ENCODE results near the gene STX18.

Gene STX18

DNA sequence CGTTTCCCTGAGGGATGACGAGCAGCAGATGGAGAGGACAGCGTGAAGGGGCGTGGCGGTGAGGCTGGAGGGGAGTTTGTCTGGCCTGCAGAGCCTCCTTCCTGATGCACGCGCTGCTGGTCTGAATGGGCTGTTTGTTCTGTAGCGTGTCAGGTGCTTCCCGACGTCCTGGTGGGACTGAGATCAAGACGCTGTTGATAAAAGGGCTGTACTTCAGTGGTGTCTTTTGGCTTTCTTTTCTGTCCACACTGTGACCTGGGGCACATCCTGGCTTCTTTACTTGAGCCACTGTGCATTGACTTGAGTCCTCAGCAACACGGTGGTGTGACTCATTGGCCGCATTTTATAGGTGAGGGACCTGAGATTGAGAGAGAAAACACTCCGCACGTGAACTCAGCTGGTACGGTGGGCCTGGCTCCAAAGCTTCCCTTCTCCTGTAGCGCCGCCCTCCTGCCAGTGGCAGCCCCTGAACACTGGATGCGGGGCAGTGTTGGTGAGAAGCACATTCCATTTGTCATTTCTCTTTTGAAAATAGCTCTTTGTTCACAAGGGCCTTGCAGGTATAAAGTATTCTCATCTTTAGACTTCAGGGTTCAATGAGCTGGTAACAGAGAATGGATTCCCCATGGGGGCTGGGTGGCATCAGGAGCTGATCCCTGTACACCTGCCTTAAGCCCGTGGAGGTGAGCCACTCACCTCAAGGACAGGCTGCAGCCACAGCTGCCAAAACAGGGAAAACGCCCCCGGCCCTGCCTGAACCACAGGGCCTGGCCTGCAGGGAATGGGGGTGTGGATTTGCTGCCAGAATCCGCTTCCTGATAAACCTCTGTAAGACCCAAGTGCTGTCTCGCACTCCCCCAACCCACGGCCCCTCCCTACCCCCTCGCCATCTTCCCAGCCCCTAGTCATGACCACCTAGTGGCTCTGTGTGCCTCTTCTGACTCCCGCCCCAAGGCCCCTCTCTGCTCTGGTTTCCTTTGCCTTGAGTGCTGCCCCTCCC is 125.7 kb downstream of the STX18 start:
- H3K27ac ChIP-seq: no peak overlapping the region
- TF ChIP-seq, protein P1, sequence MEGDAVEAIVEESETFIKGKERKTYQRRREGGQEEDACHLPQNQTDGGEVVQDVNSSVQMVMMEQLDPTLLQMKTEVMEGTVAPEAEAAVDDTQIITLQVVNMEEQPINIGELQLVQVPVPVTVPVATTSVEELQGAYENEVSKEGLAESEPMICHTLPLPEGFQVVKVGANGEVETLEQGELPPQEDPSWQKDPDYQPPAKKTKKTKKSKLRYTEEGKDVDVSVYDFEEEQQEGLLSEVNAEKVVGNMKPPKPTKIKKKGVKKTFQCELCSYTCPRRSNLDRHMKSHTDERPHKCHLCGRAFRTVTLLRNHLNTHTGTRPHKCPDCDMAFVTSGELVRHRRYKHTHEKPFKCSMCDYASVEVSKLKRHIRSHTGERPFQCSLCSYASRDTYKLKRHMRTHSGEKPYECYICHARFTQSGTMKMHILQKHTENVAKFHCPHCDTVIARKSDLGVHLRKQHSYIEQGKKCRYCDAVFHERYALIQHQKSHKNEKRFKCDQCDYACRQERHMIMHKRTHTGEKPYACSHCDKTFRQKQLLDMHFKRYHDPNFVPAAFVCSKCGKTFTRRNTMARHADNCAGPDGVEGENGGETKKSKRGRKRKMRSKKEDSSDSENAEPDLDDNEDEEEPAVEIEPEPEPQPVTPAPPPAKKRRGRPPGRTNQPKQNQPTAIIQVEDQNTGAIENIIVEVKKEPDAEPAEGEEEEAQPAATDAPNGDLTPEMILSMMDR (IDR thresholded peaks at IDR 0.05; ENCODE audit: low read depth, low read length, missing control alignments): no peak
- H3K27me3 ChIP-seq (replicated peaks): no peaks in the 10 kb centered on the region
- H3K4me3 ChIP-seq (ENCODE audit: low read depth, low read length): no peak overlapping the region
- in situ Hi-C loops (cut with HindIII; ENCODE audit: low pct_ligation_motif_present, low sequenced_read_pairs): no loop called here
- peaks cover 17% of the 10 kb centered on the region for H3K36me3 ChIP-seq (replicated peaks)
- DNase-seq: no peak

DNA sequence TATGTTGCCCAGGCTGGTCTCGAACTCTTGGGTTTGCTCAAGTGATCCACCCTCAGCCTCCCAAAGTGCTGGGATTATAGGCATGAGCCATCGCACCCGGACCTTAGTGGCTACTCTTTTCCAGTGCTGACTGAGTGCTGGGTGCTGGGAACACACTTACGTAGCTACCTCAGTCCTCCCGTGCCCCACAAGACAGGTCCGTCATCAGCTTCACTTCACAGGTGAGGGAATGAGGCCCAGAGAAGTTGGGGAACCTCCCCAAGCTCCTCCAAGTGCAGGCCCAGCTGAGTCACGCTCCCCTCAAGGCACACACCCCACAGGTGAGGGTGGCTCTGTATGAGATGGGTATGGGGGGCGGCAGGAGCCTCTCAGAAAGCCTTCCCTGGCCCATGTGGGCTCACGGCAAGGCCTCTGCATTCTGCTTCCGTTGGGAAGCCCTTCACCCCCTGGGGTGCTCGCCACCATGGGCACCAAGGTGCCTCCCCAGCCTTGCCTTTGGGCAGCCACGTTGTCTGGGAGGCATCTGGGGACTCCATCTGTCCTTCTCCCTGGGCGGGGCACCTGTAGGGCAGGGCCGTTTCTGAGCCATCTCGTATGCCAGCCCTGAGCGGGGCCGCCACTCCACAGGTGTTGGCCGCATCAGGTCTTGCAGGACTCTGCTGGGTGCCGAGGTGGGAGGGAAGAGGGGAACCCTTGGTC is 126.6 kb downstream of the STX18 start:
- no peak overlapping the region for H3K27ac ChIP-seq
- H3K4me3 ChIP-seq (ENCODE audit: low read depth, low read length): no peak overlapping the region
- no peaks in the 10 kb centered on the region for H3K27me3 ChIP-seq (replicated peaks)
- TF ChIP-seq, protein P1 (IDR thresholded peaks at IDR 0.05; ENCODE audit: low read depth, low read length, missing control alignments): no peak
- peaks cover 12% of the 10 kb centered on the region for H3K36me3 ChIP-seq (replicated peaks)
- no peak for DNase-seq
- in situ Hi-C loops (cut with HindIII; ENCODE audit: low pct_ligation_motif_present, low sequenced_read_pairs): no loop called here

DNA sequence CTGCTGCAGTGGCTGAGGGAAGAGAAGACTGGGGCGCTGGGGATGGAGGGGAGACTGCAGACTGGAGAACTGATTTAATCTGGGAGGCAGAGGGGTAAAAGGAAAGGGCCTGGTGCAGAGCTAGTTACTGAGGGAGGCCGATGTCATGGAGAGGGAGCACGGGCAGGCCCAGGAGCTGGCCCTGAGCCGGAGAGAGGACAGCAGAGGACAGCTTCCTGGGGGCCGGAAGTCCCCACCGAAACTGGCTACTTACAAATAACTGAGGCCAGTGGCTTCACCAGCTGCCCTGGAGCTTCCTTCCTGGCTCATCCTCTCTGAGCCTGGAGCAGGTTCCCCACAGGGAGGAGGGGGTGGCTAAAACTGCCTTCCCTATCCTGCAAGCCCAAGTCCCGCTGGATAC is 128.0 kb downstream of the STX18 start:
- DNase-seq: no peak
- H3K4me3 ChIP-seq (ENCODE audit: low read depth, low read length): no peak overlapping the region

DNA sequence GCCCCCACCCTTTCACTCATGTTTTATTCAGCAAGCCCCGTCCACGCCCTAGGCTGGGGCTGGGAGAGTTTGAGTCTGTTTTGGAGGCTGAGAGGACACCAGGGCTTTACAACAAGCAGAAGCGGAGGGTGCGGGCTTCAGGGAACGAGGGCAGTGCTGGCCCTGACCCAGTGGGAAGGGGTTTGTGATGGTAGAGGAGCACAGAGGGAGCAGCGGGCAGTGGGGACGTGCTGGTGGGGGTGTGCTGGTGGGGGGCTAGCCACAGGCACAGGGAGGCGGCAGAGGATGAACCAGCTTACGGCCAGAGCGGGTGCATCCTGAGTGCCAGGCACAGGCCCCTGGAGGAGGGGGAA is 128.5 kb downstream of the STX18 start:
- Histone ChIP-seq H3K27me3 (replicated peaks) (no peaks in the 10 kb centered on the region), H3K36me3 (replicated peaks) (no peaks in the 10 kb centered on the region), H3K4me3 (ENCODE audit: low read depth, low read length) (no peak overlapping the region), H3K27ac (no peak overlapping the region)
- no peak for DNase-seq
- in situ Hi-C loops (cut with HindIII; ENCODE audit: low pct_ligation_motif_present, low sequenced_read_pairs): no loop called here
- TF ChIP-seq, protein P1 (IDR thresholded peaks at IDR 0.05; ENCODE audit: low read depth, low read length, missing control alignments): no peak

More for the DNA sequence above, 128.0 kb downstream of the STX18 start:
- in situ Hi-C loops (cut with HindIII; ENCODE audit: low pct_ligation_motif_present, low sequenced_read_pairs): no loop called here
- peaks cover 4% of the 10 kb centered on the region for H3K36me3 ChIP-seq (replicated peaks)
- H3K27ac ChIP-seq: no peak overlapping the region
- H3K27me3 ChIP-seq (replicated peaks): no peaks in the 10 kb centered on the region
- TF ChIP-seq, protein P1 (IDR thresholded peaks at IDR 0.05; ENCODE audit: low read depth, low read length, missing control alignments): no peak

GRCh38 chr4:4412641-4413372 is 129.0 kb downstream of the STX18 start:
- H3K36me3 ChIP-seq (replicated peaks): no peaks in the 10 kb centered on the region
- H3K27me3 ChIP-seq (replicated peaks): no peaks in the 10 kb centered on the region
- TF ChIP-seq, protein P1 (IDR thresholded peaks at IDR 0.05; ENCODE audit: low read depth, low read length, missing control alignments): no peak
- no peak overlapping the region for H3K27ac ChIP-seq
- in situ Hi-C loops (cut with HindIII; ENCODE audit: low pct_ligation_motif_present, low sequenced_read_pairs): no loop called here
- DNase-seq: no peak
- H3K4me3 ChIP-seq (ENCODE audit: low read depth, low read length): no peak overlapping the region

Measured in brain microvascular endothelial cell (primary cell).